Suprapubic skin (tissue), 4 donors: ENCODE results near the gene ACOT7. TPM values are rescaled to one million over a fixed set of nuclear protein-coding genes. Genes with fewer than 3 reads are reported as not detected.

Source experiments
- DNase-seq, 2 donors: peaks; one replicate each; pipeline ENCODE4 v3.0.0-alpha.2; 2019; ENCODE audit warnings: low spot score in 2 of 2
- H3K27ac ChIP-seq: fragments of 200-600 bp; sonication (generic); one replicate; pipeline ENCODE4 v1.5.1; 2019
- H3K27me3 ChIP-seq: fragments of 200-600 bp; sonication (generic); one replicate; pipeline ENCODE4 v1.5.1; 2019
- H3K36me3 ChIP-seq: fragments of 200-600 bp; sonication (generic); one replicate; pipeline ENCODE4 v1.5.1; 2019
- H3K4me1 ChIP-seq: fragments of 200-600 bp; sonication (generic); one replicate; pipeline ENCODE4 v1.5.1; 2019
- H3K4me3 ChIP-seq: fragments of 200-600 bp; sonication (generic); one replicate; pipeline ENCODE4 v1.5.1; 2019; ENCODE audit warnings: mild to moderate bottlenecking
- H3K9me3 ChIP-seq: fragments of 200-600 bp; sonication (generic); one replicate; pipeline ENCODE4 v1.5.1; 2019
- CTCF ChIP-seq, 2 donors: fragments of 200-600 bp in 1 of 2; fragments of 450-650 bp in 1 of 2; sonication (generic) in 1 of 2; IDR thresholded peaks; one replicate each; pipeline ENCODE4 v1.5.1; 2016 to 2019; ENCODE audit warnings: antibody characterized with exemption in 2 of 2, mild to moderate bottlenecking in 1 of 2, moderate library complexity in 1 of 2
- EP300 ChIP-seq: sonication (generic); formaldehyde crosslinking; IDR thresholded peaks from one replicate; pipeline ENCODE4 v1.6.1; 2017; ENCODE audit warnings: antibody characterized with exemption
- POLR2A ChIP-seq, 2 donors: fragments of 450-650 bp; IDR thresholded peaks; one replicate each; pipeline ENCODE4 v1.6.1; 2017; ENCODE audit warnings: antibody characterized with exemption in 2 of 2, mild to moderate bottlenecking in 2 of 2, moderate library complexity in 2 of 2
- POLR2AphosphoS5 ChIP-seq, 3 donors: sonication (generic); formaldehyde crosslinking; IDR thresholded peaks; one replicate each; pipeline ENCODE4 v1.6.1; 2017; ENCODE audit warnings: antibody characterized with exemption in 3 of 3
- WGBS: methylation state at CpG from one replicate; pipeline ENCODE4 v1.1.5; 2018; 5-methylcytosine and 5-hydroxymethylcytosine counted together
- total RNA-seq, 4 donors: library from RNA; depleted of rRNA; stranded (reverse); fragments of >200 nt; gene quantifications; one replicate each; pipeline ENCODE4 v1.1.0, GENCODE V29; 2016

Gene ACOT7
- total RNA-seq, 4 donors from 2014 or later = 8.4 to 40.5 (median 26.7) TPM

DNA sequence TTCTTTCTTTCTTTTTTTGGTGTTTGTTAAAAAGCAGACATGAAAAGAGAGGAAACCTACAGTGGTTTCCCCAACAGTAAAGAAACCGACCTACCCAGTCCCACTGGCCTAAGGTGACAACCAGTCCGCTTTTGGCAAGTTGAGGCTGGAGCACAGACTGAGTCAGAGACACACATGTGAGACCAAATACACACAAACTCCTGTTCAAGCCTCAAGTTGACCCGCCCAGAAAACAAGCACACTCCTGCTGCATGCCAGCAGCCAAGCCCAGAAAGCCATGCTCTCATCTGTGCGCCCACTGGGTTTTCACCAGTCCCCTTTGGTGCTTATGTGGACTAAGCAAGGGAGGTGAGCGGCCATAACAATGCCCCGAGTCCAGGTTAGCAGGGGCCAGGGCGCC, 68.1 kb downstream of the ACOT7 start:
- WGBS = 46% methylated on average over 4 of the region's 7 CpGs
- Histone ChIP-seq H3K4me3 (no peak overlapping the region), H3K36me3 (no peaks in the 10 kb centered on the region), H3K4me1 (peaks cover 37% of the 10 kb centered on the region), H3K27ac (no peak overlapping the region), H3K9me3 (no peaks in the 10 kb centered on the region), H3K27me3 (no peaks in the 10 kb centered on the region)
- TF ChIP-seq POLR2A (IDR thresholded peaks at IDR 0.05) (no peak), POLR2AphosphoS5 (IDR thresholded peaks at IDR 0.05) (no peak), CTCF (IDR thresholded peaks at IDR 0.05) (no peak), EP300 (no peak)
- DNase-seq = no peak

GRCh38 chr1:6322161-6322560, 71.4 kb downstream of the ACOT7 start:
- no peaks in the 10 kb centered on the region for H3K9me3 ChIP-seq
- peaks cover 2% of the 10 kb centered on the region for H3K36me3 ChIP-seq
- 90% methylated on average over 5 of the region's 10 CpGs for WGBS
- no peak overlapping the region for H3K27ac ChIP-seq
- no peak for DNase-seq
- TF ChIP-seq POLR2A (IDR thresholded peaks at IDR 0.05) (no peak), POLR2AphosphoS5 (IDR thresholded peaks at IDR 0.05) (no peak), CTCF (IDR thresholded peaks at IDR 0.05) (no peak), EP300 (no peak)
- H3K4me3 ChIP-seq = no peak overlapping the region
- peaks cover 22% of the 10 kb centered on the region for H3K4me1 ChIP-seq
- no peaks in the 10 kb centered on the region for H3K27me3 ChIP-seq

DNA sequence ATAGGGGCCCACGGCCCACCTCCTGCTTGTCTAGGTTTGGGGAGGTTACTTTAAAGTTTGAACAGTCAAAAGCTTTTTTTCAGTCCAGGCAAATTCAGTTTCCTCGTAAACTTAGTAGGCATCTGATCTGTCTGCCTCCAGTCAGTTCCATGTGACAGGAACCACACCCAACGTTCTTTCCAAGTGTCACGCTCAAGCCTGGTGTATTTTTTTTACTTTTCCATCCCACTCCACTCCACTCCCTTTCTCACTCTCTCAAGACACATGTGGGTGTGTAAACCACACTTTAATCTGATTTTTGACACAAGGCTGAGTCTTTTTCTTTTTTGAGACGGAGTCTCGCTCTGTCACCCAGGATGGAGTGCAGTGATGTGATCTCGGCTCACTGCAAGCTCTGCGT, 72.4 kb downstream of the ACOT7 start:
- peaks cover 22% of the 10 kb centered on the region for H3K4me1 ChIP-seq
- no peak for DNase-seq
- H3K27me3 ChIP-seq = no peaks in the 10 kb centered on the region
- H3K9me3 ChIP-seq = no peaks in the 10 kb centered on the region
- H3K27ac ChIP-seq = peak overlapping the region; percentile 12
- no peak overlapping the region for H3K4me3 ChIP-seq
- H3K36me3 ChIP-seq = peaks cover 6% of the 10 kb centered on the region
- WGBS = 53% methylated on average over 8 of the region's 8 CpGs
- TF ChIP-seq CTCF (IDR thresholded peaks at IDR 0.05) = no peak
- TF ChIP-seq POLR2A (IDR thresholded peaks at IDR 0.05) = no peak
- no peak for TF ChIP-seq EP300
- no peak for TF ChIP-seq POLR2AphosphoS5 (IDR thresholded peaks at IDR 0.05)

DNA sequence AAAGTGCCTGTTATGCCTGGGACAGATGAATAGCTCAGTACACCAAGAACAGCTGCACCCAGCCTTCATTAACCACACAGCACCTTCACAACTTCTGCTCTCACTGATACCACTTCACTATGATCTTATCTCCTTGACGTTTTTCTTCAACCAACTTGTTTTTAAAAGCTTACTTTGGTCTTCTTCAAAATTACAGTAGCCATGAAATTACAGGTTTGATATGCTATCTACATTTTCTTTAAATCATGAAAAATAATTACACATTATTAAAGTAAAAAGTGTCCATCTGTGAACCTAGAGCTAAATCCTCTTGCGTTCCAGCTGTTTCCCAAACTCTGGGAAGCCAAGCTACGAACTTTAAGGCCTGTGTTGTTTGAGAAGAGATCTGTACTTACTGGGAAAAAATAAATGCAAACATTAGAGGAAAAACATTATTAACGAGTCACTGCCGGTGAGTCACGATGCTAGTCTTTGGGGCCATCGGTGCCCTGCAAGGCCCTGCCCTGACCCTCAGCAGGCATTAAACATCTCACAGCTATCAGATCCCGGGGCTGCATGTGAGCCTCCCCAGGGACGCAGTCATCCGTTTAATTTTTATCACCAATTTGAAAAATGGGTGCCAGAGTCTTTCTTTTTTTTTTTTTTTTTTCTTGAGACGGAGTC, 76.3 kb downstream of the ACOT7 start:
- no peak for TF ChIP-seq POLR2A (IDR thresholded peaks at IDR 0.05)
- no peak for TF ChIP-seq EP300
- TF ChIP-seq CTCF (IDR thresholded peaks at IDR 0.05) = no peak
- TF ChIP-seq POLR2AphosphoS5 (IDR thresholded peaks at IDR 0.05) = no peak
- WGBS = 83% methylated on average over 11 of the region's 11 CpGs
- no peak for DNase-seq
- no peak overlapping the region for H3K27ac ChIP-seq
- H3K9me3 ChIP-seq = no peaks in the 10 kb centered on the region
- H3K4me3 ChIP-seq = no peak overlapping the region
- no peaks in the 10 kb centered on the region for H3K27me3 ChIP-seq
- H3K4me1 ChIP-seq = peaks cover 19% of the 10 kb centered on the region
- peaks cover 6% of the 10 kb centered on the region for H3K36me3 ChIP-seq

GRCh38 chr1:6316240-6317097, 77.1 kb downstream of the ACOT7 start:
- WGBS = 80% methylated on average over 14 of the region's 14 CpGs
- H3K4me3 ChIP-seq = no peak overlapping the region
- TF ChIP-seq EP300 = no peak
- no peak for TF ChIP-seq POLR2A (IDR thresholded peaks at IDR 0.05)
- no peak for TF ChIP-seq CTCF (IDR thresholded peaks at IDR 0.05)
- TF ChIP-seq POLR2AphosphoS5 (IDR thresholded peaks at IDR 0.05) = no peak
- peaks cover 6% of the 10 kb centered on the region for H3K36me3 ChIP-seq
- H3K27me3 ChIP-seq = no peaks in the 10 kb centered on the region
- H3K4me1 ChIP-seq = peaks cover 15% of the 10 kb centered on the region
- H3K9me3 ChIP-seq = no peaks in the 10 kb centered on the region
- no peak overlapping the region for H3K27ac ChIP-seq
- no peak for DNase-seq
